ENCODE measurements around the gene HHIPL1.
A peak's percentile ranks its signal among the peaks of the same experiment; 100 is the strongest.

The HHIPL1 gene

GRCh38 chr14:99616832-99617800, 27.8 kb upstream of the HHIPL1 start:
- Histone ChIP-seq H3K9me3 (ENCODE audit: low read depth, low read length) (no peaks in the 10 kb centered on the region), H3K4me3 (no peak overlapping the region), H3K27ac (peak overlapping the region; percentile 10; the same call in 1 of the 2 replicates), H3K36me3 (ENCODE audit: insufficient read depth, low read length) (no peaks in the 10 kb centered on the region), H3K9ac (ENCODE audit: insufficient read length) (no peak overlapping the region)
- no peak for TF ChIP-seq POLR2AphosphoS5 (IDR thresholded peaks at IDR 0.05; ENCODE audit: borderline replicate concordance, low read depth, low read length)
- TF ChIP-seq FOXP2 (optimal IDR thresholded peaks at IDR 0.05; ENCODE audit: control extremely low read depth, extremely low read length, insufficient read depth), result no peak
- no peak for TF ChIP-seq EZH2 (IDR thresholded peaks at IDR 0.05)
- DNase-seq (ENCODE audit: low read depth, low spot score), result no peak

GRCh38 chr14:99619835-99620834, 24.8 kb upstream of the HHIPL1 start:
- TF ChIP-seq POLR2AphosphoS5 (IDR thresholded peaks at IDR 0.05; ENCODE audit: borderline replicate concordance, low read depth, low read length) (no peak), FOXP2 (optimal IDR thresholded peaks at IDR 0.05; ENCODE audit: control extremely low read depth, extremely low read length, insufficient read depth) (no peak), EZH2 (IDR thresholded peaks at IDR 0.05) (no peak)
- H3K4me3 ChIP-seq, result no peak overlapping the region
- no peaks in the 10 kb centered on the region for H3K9me3 ChIP-seq (ENCODE audit: low read depth, low read length)
- H3K27ac ChIP-seq, result no peak overlapping the region
- H3K9ac ChIP-seq (ENCODE audit: insufficient read length), result no peak overlapping the region
- DNase-seq (ENCODE audit: low read depth, low spot score), result no peak
- no peaks in the 10 kb centered on the region for H3K36me3 ChIP-seq (ENCODE audit: insufficient read depth, low read length)

- no peak overlapping the region for H3K4me3 ChIP-seq
- H3K27ac ChIP-seq, result no peak overlapping the region
- no peak overlapping the region for H3K9ac ChIP-seq (ENCODE audit: insufficient read length)
- no peaks in the 10 kb centered on the region for H3K36me3 ChIP-seq (ENCODE audit: insufficient read depth, low read length)
- no peaks in the 10 kb centered on the region for H3K9me3 ChIP-seq (ENCODE audit: low read depth, low read length)
- DNase-seq (ENCODE audit: low read depth, low spot score), result no peak
- no peak for TF ChIP-seq EZH2 (IDR thresholded peaks at IDR 0.05)
- no peak for TF ChIP-seq POLR2AphosphoS5 (IDR thresholded peaks at IDR 0.05; ENCODE audit: borderline replicate concordance, low read depth, low read length)
- no peak for TF ChIP-seq FOXP2 (optimal IDR thresholded peaks at IDR 0.05; ENCODE audit: control extremely low read depth, extremely low read length, insufficient read depth)
Observed at GRCh38 chr14:99621948-99622347, 23.0 kb upstream of the HHIPL1 start.

- no peak for DNase-seq (ENCODE audit: low read depth, low spot score)
- H3K9me3 ChIP-seq (ENCODE audit: low read depth, low read length), result no peaks in the 10 kb centered on the region
- H3K9ac ChIP-seq (ENCODE audit: insufficient read length), result no peak overlapping the region
- no peak overlapping the region for H3K4me3 ChIP-seq
- H3K36me3 ChIP-seq (ENCODE audit: insufficient read depth, low read length), result no peaks in the 10 kb centered on the region
- no peak overlapping the region for H3K27ac ChIP-seq
- no peak for TF ChIP-seq POLR2AphosphoS5 (IDR thresholded peaks at IDR 0.05; ENCODE audit: borderline replicate concordance, low read depth, low read length)
- no peak for TF ChIP-seq EZH2 (IDR thresholded peaks at IDR 0.05)
- no peak for TF ChIP-seq FOXP2 (optimal IDR thresholded peaks at IDR 0.05; ENCODE audit: control extremely low read depth, extremely low read length, insufficient read depth)
Observed at GRCh38 chr14:99624024-99624423, 20.9 kb upstream of the HHIPL1 start.

- TF ChIP-seq POLR2AphosphoS5 (IDR thresholded peaks at IDR 0.05; ENCODE audit: borderline replicate concordance, low read depth, low read length) (no peak), FOXP2 (optimal IDR thresholded peaks at IDR 0.05; ENCODE audit: control extremely low read depth, extremely low read length, insufficient read depth) (no peak), EZH2 (IDR thresholded peaks at IDR 0.05) (no peak)
- Histone ChIP-seq H3K9ac (ENCODE audit: insufficient read length) (no peak overlapping the region), H3K36me3 (ENCODE audit: insufficient read depth, low read length) (no peaks in the 10 kb centered on the region), H3K9me3 (ENCODE audit: low read depth, low read length) (no peaks in the 10 kb centered on the region), H3K4me3 (no peak overlapping the region), H3K27ac (no peak overlapping the region)
- DNase-seq (ENCODE audit: low read depth, low spot score), result no peak
Observed at GRCh38 chr14:99624971-99625370, 20.0 kb upstream of the HHIPL1 start.

- TF ChIP-seq EZH2 (IDR thresholded peaks at IDR 0.05) (no peak), FOXP2 (optimal IDR thresholded peaks at IDR 0.05; ENCODE audit: control extremely low read depth, extremely low read length, insufficient read depth) (no peak), POLR2AphosphoS5 (IDR thresholded peaks at IDR 0.05; ENCODE audit: borderline replicate concordance, low read depth, low read length) (no peak)
- DNase-seq (ENCODE audit: low read depth, low spot score), result no peak
Observed at GRCh38 chr14:99625476-99625875, 19.5 kb upstream of the HHIPL1 start.

GRCh38 chr14:99626041-99626648, 18.8 kb upstream of the HHIPL1 start:
- DNase-seq (ENCODE audit: low read depth, low spot score), result no peak
- Histone ChIP-seq H3K9me3 (ENCODE audit: low read depth, low read length) (no peaks in the 10 kb centered on the region), H3K4me3 (no peak overlapping the region), H3K27ac (no peak overlapping the region), H3K36me3 (ENCODE audit: insufficient read depth, low read length) (no peaks in the 10 kb centered on the region), H3K9ac (ENCODE audit: insufficient read length) (no peak overlapping the region)
- TF ChIP-seq FOXP2 (optimal IDR thresholded peaks at IDR 0.05; ENCODE audit: control extremely low read depth, extremely low read length, insufficient read depth) (no peak), EZH2 (IDR thresholded peaks at IDR 0.05) (no peak), POLR2AphosphoS5 (IDR thresholded peaks at IDR 0.05; ENCODE audit: borderline replicate concordance, low read depth, low read length) (no peak)

More at GRCh38 chr14:99625476-99625875, 19.5 kb upstream of the HHIPL1 start:
- Histone ChIP-seq H3K9me3 (ENCODE audit: low read depth, low read length) (no peaks in the 10 kb centered on the region), H3K27ac (no peak overlapping the region), H3K9ac (ENCODE audit: insufficient read length) (no peak overlapping the region), H3K4me3 (no peak overlapping the region), H3K36me3 (ENCODE audit: insufficient read depth, low read length) (no peaks in the 10 kb centered on the region)
